HT1080 (cell line): ENCODE measurements around the gene REXO5. TPM values are rescaled to one million over a fixed set of nuclear protein-coding genes. Genes with fewer than 3 reads are reported as not detected.
"Not testable (repeated sequence)": the region's sequence is repeated elsewhere in the genome, so short reads cannot be mapped to it uniquely, and the experiment has no call there.

Experiments
- DNase-seq: peaks from one replicate; pipeline ENCODE4 v3.0.0-alpha.2; 2015; ENCODE audit warnings: low read depth
- polyA plus RNA-seq, 2 experiments: library from polyadenylated mRNA; depleted of rRNA; stranded (reverse); fragments of >200 nt; gene quantifications; 2 replicates each; pipeline ENCODE4 v1.2.3, GENCODE V29; 2015
- total RNA-seq: library from RNA; depleted of rRNA; stranded (reverse); fragments of >200 nt; shearing (Covaris generic); gene quantifications from 2 replicates; pipeline ENCODE4 v1.2.3, GENCODE V29; 2014; rRNA removed

The REXO5 gene, protein sequence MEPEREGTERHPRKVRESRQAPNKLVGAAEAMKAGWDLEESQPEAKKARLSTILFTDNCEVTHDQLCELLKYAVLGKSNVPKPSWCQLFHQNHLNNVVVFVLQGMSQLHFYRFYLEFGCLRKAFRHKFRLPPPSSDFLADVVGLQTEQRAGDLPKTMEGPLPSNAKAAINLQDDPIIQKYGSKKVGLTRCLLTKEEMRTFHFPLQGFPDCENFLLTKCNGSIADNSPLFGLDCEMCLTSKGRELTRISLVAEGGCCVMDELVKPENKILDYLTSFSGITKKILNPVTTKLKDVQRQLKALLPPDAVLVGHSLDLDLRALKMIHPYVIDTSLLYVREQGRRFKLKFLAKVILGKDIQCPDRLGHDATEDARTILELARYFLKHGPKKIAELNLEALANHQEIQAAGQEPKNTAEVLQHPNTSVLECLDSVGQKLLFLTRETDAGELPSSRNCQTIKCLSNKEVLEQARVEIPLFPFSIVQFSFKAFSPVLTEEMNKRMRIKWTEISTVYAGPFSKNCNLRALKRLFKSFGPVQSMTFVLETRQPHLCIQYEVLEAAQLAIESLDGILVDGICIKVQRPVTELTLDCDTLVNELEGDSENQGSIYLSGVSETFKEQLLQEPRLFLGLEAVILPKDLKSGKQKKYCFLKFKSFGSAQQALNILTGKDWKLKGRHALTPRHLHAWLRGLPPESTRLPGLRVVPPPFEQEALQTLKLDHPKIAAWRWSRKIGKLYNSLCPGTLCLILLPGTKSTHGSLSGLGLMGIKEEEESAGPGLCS
- 11.4 and 13.9 TPM in 2 replicates for total RNA-seq
- 11.1 and 12.4 TPM in 2 replicates for polyA plus RNA-seq (2015; cell fraction: cytosol; rRNA removed)
- 40.6 and 41.2 TPM in 2 replicates for polyA plus RNA-seq (2015; cell fraction: nucleus; rRNA removed)

DNA sequence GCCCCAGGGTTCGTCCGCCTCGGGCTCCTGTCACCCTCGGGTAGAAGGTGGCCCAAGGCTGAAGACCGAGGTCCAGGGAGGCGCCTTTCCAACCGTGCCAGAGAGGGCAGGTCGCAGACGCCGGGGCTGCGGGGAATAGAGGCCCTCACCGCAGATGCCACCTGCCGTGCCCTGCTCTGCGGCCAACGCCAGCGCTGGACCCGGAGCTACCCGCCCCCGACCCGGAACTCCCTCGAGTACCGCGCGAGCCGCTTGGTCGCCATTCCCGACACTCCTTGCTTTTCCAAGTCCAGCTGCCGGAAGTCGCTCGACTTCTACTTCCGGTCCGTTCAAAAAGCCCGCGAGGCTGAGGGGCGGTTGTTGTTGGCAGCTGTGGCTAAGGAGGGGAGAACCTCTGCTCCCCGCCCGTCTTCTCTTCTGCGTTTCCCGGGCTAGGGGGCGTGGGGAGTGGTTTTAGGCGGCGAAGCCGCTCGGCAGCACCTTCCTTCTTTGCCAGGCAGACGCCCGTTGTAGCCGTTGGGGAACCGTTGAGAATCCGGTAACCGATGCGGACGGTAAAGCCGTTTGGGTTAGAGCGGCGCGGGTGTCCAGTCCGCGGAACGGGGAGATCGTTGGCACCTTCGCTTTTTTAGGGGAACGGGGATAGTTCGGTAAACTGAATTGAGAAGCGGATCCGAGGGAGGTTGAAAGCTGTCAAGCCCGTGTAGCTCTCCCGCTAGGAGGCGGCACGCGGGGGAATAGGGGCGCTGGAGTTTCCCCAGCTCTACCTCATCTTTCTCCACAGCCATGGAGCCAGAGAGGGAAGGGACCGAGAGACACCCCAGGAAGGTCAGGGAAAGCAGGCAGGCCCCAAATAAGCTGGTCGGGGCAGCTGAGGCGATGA, at the start of gene REXO5, which contains the start of gene ERI2:
Gene REXO5 (plus strand): TSS at position 360 of the 883 bp plus-strand sequence. CDS start 427 bp downstream, at position 787.
Gene ERI2 (minus strand): TSS at position 305 of the 883 bp plus-strand sequence. CDS start 42 bp downstream, at position 263.
- peak; percentile 95 for DNase-seq

DNA sequence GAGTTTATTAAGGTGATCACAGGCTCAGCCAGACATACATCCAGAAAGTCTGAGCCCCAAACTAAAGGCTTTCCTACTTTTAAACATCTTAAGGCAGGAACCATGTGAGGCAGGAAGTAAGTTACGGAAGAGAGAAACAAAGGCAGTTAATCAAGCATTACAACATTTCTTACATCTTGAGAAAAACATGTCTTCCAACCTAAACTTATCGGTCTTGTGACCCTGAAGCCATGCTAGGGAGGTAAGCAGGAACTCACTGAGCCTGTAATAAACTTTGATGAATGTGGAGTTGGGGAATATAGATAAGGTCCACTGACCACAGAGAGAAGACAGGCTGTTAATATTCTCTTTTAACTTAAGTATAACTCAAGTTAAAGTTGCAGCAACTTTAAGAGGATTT, 46.0 kb upstream of the REXO5 start:
- DNase-seq = no peak

- DNase-seq = no peak
These were observed 45.2 kb upstream of the REXO5 start for GRCh38 chr16:20761175-20761574.

DNA sequence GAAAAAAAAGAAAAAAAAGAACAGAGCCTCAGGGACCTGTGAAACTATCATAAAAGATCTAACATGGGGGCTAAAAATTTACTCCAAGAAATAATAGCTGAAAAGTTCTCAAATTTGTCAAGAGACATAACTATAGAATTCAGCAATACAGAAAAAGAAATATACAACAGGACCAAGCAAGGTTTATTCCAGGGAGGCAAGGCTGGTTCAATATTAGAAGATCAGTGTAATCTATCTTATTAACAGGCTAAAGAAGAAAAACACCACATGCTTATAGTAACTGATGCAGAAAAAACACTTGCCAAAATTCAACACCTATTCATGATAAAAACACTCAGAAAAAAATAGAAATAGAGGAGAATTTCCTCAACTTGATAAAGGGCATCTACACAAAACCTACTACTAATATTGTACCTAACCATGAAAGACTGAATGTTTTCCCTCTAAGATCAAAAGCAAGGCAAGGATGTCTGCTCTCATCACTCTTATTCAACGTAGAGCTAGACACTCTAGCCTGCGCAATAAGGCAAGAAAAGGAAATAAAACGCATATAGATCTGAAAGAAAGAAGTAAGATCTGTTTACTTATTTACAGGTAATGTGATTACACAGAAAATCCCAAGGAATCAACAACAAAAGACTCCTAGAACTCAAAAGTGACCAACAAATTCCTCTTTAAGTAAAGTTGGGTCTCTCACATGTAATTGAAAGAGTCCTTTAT, 43.8 kb upstream of the REXO5 start:
- DNase-seq = no peak

DNA sequence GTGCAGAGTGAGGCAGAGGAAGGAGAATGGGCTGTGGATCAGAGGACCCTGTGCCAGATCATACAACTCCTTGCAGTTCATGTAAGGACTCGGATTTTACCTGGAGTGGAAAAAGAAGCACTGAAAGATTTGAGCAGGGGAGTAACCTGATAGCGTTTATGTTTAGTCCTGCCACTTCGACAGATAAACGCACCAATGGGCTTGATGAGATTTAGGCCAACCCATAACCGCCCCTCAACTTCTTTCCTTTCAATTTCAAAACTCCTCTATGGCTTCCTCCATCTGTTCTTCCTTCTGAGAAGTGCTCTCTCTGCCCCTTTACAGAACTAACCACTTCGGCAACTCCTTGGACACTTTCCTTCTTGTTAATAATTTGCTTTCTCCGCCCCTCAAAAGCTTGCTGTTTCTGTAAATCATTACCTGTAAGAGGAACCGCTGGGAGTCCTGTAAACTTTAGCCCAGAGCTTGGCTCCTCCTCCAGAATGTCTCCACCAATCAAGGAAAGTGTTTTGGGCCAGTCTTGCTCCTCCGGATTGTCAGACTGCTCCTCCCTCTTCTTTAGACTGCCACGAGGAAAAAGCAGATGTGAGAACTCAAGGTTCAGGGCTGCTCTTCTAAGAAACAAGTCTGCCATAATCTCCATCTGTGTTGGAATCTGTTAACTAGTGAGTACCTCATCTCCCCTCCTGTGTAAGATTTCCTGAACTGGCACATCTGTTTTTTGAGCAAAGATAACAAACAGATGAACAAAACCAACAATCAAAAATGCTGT, 42.7 kb upstream of the REXO5 start, which contains the start of gene ACSM3:
Gene ACSM3 (plus strand): TSS at position 554 of the 772 bp plus-strand sequence. CDS start 6,021 bp downstream, outside the sequence.
- peak; percentile 66 for DNase-seq

GRCh38 chr16:20764448-20764847, 41.9 kb upstream of the REXO5 start:
- not testable (repeated sequence) for DNase-seq

GRCh38 chr16:20765732-20766131, 40.6 kb upstream of the REXO5 start:
- DNase-seq = no peak

DNA sequence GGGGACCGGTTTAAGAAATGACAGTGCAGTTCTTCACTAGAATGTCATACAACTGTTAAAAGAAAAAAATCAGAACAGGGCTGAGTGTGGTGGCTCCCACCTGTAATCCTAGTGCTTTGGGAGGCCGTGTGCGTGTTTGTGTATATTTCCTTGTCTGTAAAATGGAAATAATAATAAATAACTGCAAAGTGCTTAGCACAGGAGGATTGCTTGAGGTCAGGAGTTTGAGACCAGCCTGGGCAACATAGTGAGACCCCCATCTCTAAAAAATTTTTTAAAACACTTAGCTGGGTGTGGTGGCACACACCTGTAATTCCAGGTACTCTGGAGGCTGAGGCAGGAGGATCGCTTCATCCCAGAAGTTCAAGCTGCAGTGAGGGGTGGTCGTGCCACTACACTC, 40.0 kb upstream of the REXO5 start:
- DNase-seq = no peak

- no peak for DNase-seq
These were observed 38.8 kb upstream of the REXO5 start for GRCh38 chr16:20767577-20767976.

GRCh38 chr16:20768121-20768520, 38.2 kb upstream of the REXO5 start:
- no peak for DNase-seq

DNA sequence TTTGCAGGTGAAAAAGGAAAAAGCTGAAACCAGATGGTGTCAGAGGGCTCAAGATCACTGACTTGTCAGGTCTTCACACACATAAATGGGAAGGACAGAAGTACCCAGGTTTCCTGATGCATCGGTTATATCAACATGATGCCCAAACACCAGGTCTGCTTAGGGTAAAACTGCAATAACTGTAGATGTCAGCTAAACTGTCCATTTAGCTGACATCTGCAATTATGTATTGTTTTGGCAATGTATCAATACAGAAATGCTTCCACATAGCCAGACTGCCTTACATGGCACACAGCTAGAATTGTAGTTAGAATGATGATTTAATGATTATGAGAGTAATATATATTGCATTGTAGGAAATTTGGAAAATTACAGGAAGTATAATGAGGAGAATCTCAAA, 37.5 kb upstream of the REXO5 start:
- no peak for DNase-seq

DNA sequence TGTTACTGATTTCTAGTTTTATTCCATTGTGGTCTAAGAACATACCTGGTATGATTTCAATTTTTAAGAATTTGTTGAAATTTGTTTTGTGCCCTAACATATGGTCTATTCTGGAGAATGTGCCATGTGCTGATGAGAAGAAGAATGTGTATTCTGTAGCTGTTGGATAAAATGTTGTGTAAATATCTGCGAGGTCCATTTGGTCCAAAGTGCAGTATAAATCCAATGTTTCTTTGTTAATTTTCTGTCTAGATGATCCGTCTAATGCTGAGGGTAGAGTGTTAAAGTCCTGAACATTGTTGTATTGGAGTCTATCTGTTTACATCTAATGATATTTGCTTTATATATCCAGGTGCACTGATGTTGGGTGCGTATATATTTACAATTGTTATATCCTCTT, 32.6 kb upstream of the REXO5 start:
- no peak for DNase-seq

DNA sequence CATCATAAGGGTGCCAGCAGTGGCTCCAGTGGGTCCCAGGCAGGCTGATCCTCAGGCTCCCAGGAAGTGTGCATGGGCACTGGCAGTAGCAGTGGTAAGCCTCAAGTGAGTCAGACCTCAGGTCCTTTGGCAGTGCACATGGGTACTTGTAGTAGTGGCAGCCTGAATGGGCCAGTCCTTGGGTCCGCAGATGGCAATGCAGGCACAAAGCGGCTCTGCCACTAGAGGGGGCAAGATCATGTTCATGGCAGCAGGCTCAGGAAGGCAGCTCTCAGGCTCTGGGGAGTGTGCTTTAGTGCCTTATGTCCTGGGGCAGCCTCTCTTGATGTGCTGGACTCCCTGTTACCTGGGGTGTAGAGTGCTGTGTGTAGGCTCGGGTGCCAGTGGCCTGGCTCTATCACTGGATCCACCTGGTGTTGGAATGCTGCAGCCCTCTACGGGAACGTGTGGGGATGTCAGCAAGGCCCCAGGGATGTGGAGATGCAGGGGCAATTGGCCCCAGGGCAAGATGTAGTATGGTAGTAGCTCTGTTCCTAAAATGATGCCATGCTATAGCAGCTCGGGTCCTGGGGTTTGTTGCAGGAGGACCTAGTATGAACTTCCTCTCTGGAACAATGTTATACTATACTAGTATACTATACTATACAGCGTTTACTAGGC, 31.5 kb upstream of the REXO5 start:
- DNase-seq = peak; percentile 80

- no peak for DNase-seq
These were observed 24.6 kb upstream of the REXO5 start for GRCh38 chr16:20781697-20782096.

DNA sequence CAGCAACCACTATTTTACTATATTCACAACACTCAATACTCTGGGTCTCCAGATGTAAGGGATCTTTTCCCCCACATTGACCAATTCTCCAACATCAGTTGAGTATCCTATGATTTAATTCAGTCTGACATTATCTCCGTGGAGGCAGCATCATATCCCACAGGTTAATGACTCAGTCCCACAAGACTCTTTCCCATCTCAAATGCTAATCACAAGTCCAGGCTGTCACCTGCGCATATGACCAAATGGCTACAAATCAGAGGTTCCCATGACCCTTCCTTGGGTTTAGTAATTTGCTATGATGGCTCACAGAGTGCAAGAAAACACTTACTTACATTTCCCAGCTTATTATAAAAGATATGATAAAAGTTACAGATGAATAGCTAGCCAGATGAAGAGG, 23.9 kb upstream of the REXO5 start:
- DNase-seq = no peak

- no peak for DNase-seq
These were observed 22.1 kb upstream of the REXO5 start for GRCh38 chr16:20784204-20784603.

GRCh38 chr16:20789130-20789529, 17.2 kb upstream of the REXO5 start:
- no peak for DNase-seq

GRCh38 chr16:20791923-20792612, 14.3 kb upstream of the REXO5 start:
- DNase-seq = no peak
